Renal cortical epithelial cell (primary cell): ENCODE data around the gene MC1R. TPM values are rescaled to one million over a fixed set of nuclear protein-coding genes. Genes with fewer than 3 reads are reported as not detected.

Experiments used
- DNase-seq: peaks from one replicate; pipeline ENCODE4 v3.0.0-alpha.2; 2011; ENCODE audit warnings: low read depth
- total RNA-seq: library from RNA; depleted of rRNA; stranded (reverse); fragments of >200 nt; gene quantifications from 2 replicates; pipeline ENCODE4 v1.2.3, GENCODE V29; 2014

MC1R gene
- total RNA-seq, 1 donor from 2014 or later: 9.3 TPM

- no peak for DNase-seq
Observed at GRCh38 chr16:89895482-89896250, 23.0 kb upstream of the MC1R start.

- no peak for DNase-seq
Observed at GRCh38 chr16:89897204-89897603, 21.5 kb upstream of the MC1R start.

- DNase-seq: no peak
Observed at GRCh38 chr16:89898201-89898967, 20.3 kb upstream of the MC1R start.

GRCh38 chr16:89899879-89900481, 18.7 kb upstream of the MC1R start:
- no peak for DNase-seq

GRCh38 chr16:89900885-89901284, 17.8 kb upstream of the MC1R start:
- no peak for DNase-seq

- DNase-seq: no peak
Observed at GRCh38 chr16:89902980-89903379, 15.7 kb upstream of the MC1R start.

GRCh38 chr16:89903908-89904515, 14.7 kb upstream of the MC1R start:
- no peak for DNase-seq

- DNase-seq: no peak
Observed at GRCh38 chr16:89904606-89905510, 13.8 kb upstream of the MC1R start.

GRCh38 chr16:89905511-89906139, 13.0 kb upstream of the MC1R start:
- no peak for DNase-seq

GRCh38 chr16:89906140-89907025, 12.3 kb upstream of the MC1R start:
- DNase-seq: no peak

GRCh38 chr16:89907055-89907814, 11.4 kb upstream of the MC1R start:
- DNase-seq: no peak

GRCh38 chr16:89908236-89908635, 10.4 kb upstream of the MC1R start:
- DNase-seq: no peak

- DNase-seq: no peak
Observed at GRCh38 chr16:89909777-89910716, 8.6 kb upstream of the MC1R start.

GRCh38 chr16:89910717-89911354, 7.8 kb upstream of the MC1R start:
- no peak for DNase-seq

- no peak for DNase-seq
Observed at GRCh38 chr16:89911375-89911774, 7.3 kb upstream of the MC1R start.

GRCh38 chr16:89912143-89912542, 6.5 kb upstream of the MC1R start:
- DNase-seq: no peak

GRCh38 chr16:89912627-89913026, 6.0 kb upstream of the MC1R start:
- DNase-seq: no peak
